GM21737 (cell line): Measurements from ENCODE around the gene SSH2.
"Not testable (repeated sequence)": the region's sequence is repeated elsewhere in the genome, so short reads cannot be mapped to it uniquely, and the experiment has no call there.

ENCODE experiments used
- ATAC-seq: cut with Tn5 transposase; IDR thresholded peaks from one replicate; pipeline ENCODE4 v1.9.1; 2021; ENCODE audit warnings: mild to moderate bottlenecking, moderate library complexity; ENCODE audit not compliant: unreplicated experiment

SSH2 gene

DNA sequence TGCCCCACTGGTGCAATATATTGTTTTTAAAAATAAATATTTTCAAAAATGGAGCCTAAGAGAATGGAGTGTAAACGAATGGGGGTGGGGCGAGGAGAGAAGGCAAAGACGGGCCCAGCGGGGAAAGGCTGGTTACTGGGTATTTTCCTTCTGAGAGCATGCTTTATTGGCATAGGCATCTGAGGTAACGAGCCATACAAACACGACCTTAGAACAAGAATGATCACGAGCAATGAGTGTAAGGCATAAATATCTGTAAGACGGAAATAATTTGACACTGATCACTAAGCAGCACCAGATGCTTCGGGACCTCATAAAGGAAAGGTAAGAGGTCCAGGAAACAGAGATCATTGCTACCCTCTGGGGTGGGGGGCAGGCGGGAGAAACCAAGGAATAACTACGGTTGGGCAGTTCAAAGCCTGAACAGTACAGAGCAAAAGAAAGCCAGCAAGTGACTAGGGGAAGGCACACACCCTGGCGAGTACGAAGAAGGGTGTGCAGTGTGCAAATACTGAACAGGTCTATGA lies 959 bp downstream of the SSH2 start:
- ATAC-seq = no peak

- no peak for ATAC-seq
Observed at GRCh38 chr17:29927546-29927945, 2.5 kb downstream of the SSH2 start.

DNA sequence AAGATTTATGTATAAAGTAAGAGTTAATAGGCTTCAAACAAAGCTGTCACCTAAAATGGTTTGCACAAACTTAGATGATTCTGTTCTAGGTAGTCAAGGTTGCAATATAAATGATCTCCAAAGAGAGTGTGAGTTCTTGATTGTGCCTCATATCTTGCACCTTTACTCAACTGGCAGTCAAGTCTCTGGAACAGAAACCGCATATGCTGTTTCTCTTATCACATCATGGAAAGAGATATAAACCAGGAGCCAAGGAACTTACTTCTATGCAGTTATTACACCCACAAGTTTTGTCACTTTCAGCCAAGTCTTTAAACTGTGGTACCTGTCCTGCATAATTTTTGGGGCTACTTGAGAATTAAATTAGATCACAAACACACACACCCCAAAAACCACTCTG lies 5.2 kb downstream of the SSH2 start:
- ATAC-seq = no peak

GRCh38 chr17:29918922-29919856 lies 10.8 kb downstream of the SSH2 start:
- ATAC-seq = no peak

GRCh38 chr17:29918016-29918415 lies 12.0 kb downstream of the SSH2 start:
- no peak for ATAC-seq

DNA sequence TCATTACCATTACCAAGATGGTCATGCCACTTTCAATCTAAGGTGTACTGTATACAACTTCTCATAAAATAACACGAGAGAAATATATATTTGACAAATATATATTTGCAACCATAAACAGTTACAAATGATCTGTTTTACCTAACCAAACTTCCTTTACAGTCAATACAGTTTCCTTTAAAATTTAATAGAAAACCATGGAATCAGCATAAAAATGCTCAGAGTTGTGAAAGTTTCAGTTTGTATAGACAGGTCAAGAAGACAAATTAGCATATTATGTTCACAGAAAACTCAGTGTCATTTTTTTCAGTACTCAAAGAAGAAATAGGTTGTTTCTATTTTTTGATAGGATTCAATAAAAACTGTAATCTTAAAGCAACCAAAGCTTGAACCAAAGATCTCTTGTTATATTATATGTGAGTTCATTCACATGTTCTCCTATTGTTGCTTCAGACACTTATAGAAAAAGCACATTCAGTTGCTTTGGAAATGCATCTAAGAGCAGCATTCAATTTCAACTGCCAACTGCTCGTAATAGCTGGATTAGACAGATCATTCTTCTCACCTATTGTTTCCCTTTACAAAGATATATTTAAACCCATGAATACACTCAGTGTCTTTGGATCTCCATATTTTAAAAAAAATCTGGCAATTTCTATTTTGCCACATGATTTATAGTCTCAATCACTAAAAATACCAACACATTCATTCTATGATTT lies 15.1 kb downstream of the SSH2 start:
- ATAC-seq = no peak

DNA sequence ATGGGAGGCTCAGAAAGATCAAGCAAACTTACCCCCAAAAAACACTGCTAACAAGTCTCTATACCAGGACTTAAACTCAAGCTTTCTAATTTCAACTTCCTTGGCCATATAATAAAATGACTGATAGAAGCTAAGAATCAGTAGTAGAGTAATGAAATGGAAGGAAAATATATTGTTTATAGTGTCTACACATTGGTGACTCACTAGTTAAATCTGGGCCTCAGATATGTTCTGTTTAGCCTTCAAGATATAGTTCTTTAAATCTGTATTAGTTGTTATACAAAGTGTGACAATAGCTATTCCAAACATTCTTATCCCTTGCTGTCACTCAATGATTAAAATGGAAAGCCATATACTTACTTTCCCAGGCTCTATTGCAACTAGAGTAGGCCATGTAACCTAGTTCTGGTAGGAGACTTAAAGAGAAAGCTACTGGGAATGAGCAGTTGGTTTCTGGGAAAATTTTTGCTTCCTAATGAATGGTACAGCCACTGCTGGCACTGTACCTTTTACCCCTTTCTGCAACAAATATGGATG lies 18.3 kb downstream of the SSH2 start:
- no peak for ATAC-seq

- ATAC-seq = no peak
Observed at GRCh38 chr17:29909236-29910003, 20.6 kb downstream of the SSH2 start.

DNA sequence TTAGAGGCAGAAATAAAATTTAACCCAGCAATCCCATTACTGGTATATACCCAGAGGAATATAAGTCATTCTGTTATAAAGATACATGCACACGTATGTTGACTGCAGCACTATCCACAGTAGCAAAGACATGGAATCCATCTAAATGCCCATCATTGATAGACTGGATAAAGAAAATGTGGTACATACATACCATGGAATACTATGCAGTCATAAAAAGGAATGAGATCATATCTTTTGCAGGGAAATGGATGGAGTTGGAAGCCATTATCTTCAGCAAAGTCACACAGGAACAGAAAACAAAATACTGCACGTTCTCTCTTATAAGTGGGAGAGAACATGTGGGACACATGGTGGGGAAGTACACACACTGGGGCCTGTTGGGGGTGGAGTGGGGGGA lies 23.1 kb downstream of the SSH2 start:
- ATAC-seq = no peak

GRCh38 chr17:29905879-29906167 lies 24.2 kb downstream of the SSH2 start:
- ATAC-seq = no peak

DNA sequence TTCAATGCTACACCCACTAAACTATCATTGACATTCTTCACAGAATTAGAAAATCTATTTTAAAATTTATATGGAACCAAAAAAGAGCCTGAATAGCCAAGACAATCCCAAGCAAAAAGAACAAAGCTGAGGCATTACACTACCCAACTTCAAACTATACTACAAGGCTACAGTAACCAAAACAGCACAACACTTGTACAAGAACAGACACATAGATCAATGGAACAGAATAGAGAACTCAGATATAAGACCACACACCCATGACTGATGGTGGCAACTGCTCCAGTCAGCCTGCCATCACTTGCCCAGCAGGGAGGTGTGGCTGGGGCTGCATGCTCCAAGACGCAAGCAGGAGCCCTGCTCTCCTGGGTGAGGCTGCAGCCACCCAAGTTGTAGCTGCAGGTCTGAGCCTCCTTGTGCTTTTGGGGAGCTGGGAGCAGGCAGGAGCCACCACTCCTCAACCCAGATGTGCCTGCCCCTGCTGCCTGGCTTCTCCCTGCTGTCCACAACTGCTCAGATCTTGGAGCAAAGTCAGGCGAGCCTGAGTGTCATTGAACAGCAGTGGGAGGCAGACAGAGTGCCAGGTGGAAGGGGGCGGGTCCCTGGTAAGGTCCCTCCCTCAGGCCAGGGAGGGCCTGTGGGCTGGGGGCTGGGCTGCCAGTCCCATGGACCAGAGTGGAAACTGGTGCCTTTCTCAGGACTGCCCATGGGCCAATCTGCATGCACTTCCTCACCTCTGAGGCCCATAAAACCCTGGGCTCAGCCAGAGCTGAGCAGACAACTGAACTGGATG lies 24.7 kb downstream of the SSH2 start:
- no peak for ATAC-seq

DNA sequence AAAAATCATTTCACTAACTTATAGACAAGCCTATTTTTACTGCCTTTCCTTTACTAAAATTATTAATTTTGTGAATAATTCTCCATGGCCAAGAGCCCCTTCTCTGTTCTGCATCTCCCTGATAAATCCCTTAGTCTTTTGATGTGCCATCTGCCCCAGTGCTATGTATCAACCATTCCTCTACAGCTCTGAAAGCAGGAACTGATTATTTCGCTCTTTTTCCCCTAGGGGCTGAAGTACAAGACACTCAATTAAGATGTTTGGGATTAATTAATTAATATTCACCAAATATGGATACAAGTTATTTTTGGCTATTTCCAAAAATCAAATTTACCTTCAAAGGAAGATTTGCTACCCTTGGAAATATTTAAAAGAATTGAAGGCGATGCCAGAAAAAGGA lies 26.6 kb downstream of the SSH2 start:
- ATAC-seq = no peak

- ATAC-seq = not testable (repeated sequence)
Observed at GRCh38 chr17:29897136-29897535, 32.9 kb downstream of the SSH2 start.

DNA sequence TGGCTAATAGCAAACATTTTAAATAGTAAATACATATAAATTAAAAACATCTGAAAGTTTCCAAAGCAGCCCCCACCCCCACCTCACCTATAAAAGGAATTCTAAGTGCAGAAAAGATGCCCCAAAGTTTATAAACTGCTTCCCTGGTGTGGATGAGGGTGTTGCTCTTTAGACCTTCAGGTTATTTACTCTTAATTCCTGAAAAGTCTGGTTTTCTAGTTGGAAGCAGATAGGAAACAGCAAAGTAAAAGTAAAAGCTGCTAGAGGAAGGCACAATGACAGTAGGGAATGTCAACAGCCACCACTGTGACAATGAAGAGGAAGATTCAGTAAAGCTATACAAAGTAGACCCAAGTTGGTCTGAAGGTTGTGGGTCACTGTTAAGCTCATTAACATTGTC lies 37.8 kb downstream of the SSH2 start:
- ATAC-seq = no peak

- ATAC-seq = no peak
Observed at GRCh38 chr17:29891131-29891530, 38.9 kb downstream of the SSH2 start.

- ATAC-seq = no peak
Observed at GRCh38 chr17:29885031-29885640, 44.9 kb downstream of the SSH2 start.

DNA sequence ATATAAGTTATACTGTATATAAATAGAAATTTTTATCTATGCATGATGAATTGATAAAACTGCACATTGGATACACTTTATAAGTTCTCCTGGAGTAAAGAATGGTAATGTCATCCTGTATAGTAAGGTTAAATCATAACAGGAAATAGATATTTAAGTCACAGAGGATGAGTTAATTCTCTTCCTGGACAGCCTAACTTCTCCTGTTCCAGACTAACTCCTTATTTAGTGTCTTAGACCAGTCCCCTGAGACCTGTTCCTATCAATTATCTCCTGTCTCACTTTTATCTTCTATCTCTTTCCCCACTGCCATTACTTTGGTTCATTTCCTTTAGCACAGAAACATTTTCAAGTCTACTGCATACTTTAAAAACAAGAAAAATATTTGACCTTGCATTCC lies 46.5 kb downstream of the SSH2 start:
- ATAC-seq = no peak

GRCh38 chr17:29881256-29881655 lies 48.8 kb downstream of the SSH2 start:
- ATAC-seq = no peak

DNA sequence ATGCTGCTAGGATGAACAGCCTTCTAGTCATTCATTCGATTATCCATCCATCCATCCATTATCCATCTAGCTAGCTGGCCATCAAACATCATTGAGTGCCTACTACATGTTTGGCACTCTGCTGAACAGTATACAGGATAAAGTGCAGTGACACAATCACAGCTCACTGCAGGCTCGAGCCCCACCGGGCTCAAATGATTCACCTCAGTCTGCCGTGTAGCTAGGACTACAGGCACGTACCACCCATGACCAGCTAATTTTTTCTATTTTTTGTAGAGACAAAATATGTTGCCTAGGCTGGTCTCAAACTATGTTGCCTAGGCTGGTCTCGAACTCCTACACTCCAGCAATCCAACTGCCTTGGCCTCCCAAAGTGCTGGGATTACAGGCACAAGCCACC lies 50.0 kb downstream of the SSH2 start:
- no peak for ATAC-seq
